BE2C (cell line): Measurements from ENCODE around the gene GOLGB1.
"Not testable (repeated sequence)": the region's sequence is repeated elsewhere in the genome, so short reads cannot be mapped to it uniquely, and the experiment has no call there.

Experiments used
- DNase-seq: peaks from one replicate; pipeline ENCODE4 v3.0.0-alpha.2; 2020
- H3K27me3 ChIP-seq: fragments of 250-450 bp; sonication (Bioruptor Pico); 2 replicates; pipeline ENCODE4 v1.5.1; 2020; ENCODE audit warnings: mild to moderate bottlenecking
- H3K36me3 ChIP-seq: fragments of 250-450 bp; sonication (Bioruptor Pico); 2 replicates; pipeline ENCODE4 v1.5.1; 2020; ENCODE audit warnings: mild to moderate bottlenecking
- H3K4me1 ChIP-seq: fragments of 250-450 bp; sonication (Bioruptor Pico); 2 replicates; pipeline ENCODE4 v1.5.1; 2020
- H3K4me3 ChIP-seq: 2 replicates; pipeline ENCODE4 v1.5.1; 2011; ENCODE audit warnings: low read depth, low read length
- H3K9me3 ChIP-seq: fragments of 250-450 bp; sonication (Bioruptor Pico); 2 replicates; pipeline ENCODE4 v1.5.1; 2020
- CTCF ChIP-seq: IDR thresholded peaks from 2 replicates; pipeline ENCODE4 v1.5.1; 2012; ENCODE audit warnings: mild to moderate bottlenecking, low read depth, low read length

Gene GOLGB1

GRCh38 chr3:121781611-121782010, 32.1 kb upstream of the GOLGB1 start:
- Histone ChIP-seq H3K36me3 (peaks cover 15% of the 10 kb centered on the region), H3K27me3 (no peaks in the 10 kb centered on the region), H3K4me3 (no peak overlapping the region), H3K9me3 (no peaks in the 10 kb centered on the region), H3K4me1 (no peaks in the 10 kb centered on the region)
- no peak for DNase-seq
- no peak for TF ChIP-seq CTCF

DNA sequence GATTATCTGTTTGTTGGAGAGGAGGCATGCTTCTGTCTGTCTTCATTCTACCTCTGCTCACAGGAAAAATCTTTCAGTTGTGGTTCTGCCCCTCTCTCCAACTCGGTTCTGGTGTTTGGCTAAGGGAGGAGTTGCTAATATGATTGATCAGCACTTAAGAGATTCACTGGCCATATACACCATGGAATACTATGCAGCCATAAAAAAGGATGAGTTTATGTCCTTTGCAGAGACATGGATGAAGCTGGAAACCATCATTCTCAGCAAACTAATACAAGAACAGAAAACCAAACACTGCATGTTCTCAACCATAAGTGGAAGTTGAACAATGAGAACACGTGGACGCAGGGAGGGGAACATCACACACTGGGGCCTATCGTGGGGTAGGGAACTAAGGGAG, 25.6 kb upstream of the GOLGB1 start:
- H3K4me1 ChIP-seq, H3K27me3 ChIP-seq, H3K4me3 ChIP-seq, DNase-seq, H3K9me3 ChIP-seq: not testable (repeated sequence)
- peaks cover 12% of the 10 kb centered on the region; the same call in 1 of the 2 replicates for H3K36me3 ChIP-seq

GRCh38 chr3:121769246-121769645, 19.7 kb upstream of the GOLGB1 start:
- H3K9me3 ChIP-seq, result no peaks in the 10 kb centered on the region
- TF ChIP-seq CTCF, result no peak
- no peak for DNase-seq
- peaks cover 8% of the 10 kb centered on the region; the same call in 1 of the 2 replicates for H3K36me3 ChIP-seq
- H3K4me1 ChIP-seq, result no peaks in the 10 kb centered on the region
- no peaks in the 10 kb centered on the region for H3K27me3 ChIP-seq
- H3K4me3 ChIP-seq, result no peak overlapping the region

- Histone ChIP-seq H3K9me3 (no peaks in the 10 kb centered on the region), H3K4me1 (no peaks in the 10 kb centered on the region), H3K36me3 (peaks cover 8% of the 10 kb centered on the region; the same call in 1 of the 2 replicates), H3K27me3 (no peaks in the 10 kb centered on the region), H3K4me3 (no peak overlapping the region)
- TF ChIP-seq CTCF, result no peak
- no peak for DNase-seq
These were observed 18.9 kb upstream of the GOLGB1 start for GRCh38 chr3:121768452-121768851.

DNA sequence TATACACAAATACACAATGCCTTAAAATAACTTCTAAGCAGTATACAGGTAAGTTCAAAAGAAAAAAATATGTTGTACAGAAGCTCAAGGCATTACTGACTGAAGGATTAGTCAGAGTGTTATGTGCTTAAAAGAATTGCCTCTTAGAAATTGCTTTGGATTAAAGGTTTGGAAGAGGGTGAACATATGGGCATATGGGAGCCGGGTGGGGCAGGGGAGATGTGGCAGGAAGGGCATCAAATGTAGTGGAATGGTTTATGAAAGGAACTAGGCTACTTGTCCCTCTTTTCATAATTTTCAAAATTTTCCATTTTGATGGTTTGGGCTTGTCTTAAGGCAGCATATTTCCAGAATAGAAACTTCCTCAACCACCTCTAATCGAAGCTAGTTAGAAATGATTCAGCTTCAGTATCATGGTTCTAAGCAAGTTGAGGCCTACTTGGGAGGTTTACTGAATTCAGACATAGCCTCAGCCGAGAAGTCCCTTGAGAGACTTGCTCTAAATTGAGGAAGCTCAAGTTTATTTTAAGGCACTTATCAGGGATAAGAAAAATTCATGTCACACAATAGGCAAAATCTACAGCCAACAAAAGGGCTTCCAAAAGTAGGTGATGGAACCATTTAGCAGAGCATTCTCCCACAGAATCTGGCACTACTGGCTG, 10.1 kb upstream of the GOLGB1 start:
- no peak for TF ChIP-seq CTCF
- Histone ChIP-seq H3K9me3 (no peaks in the 10 kb centered on the region), H3K4me3 (no peak overlapping the region), H3K4me1 (no peaks in the 10 kb centered on the region), H3K27me3 (no peaks in the 10 kb centered on the region), H3K36me3 (no peaks in the 10 kb centered on the region)
- no peak for DNase-seq

GRCh38 chr3:121758727-121759450, 9.3 kb upstream of the GOLGB1 start:
- no peaks in the 10 kb centered on the region for H3K36me3 ChIP-seq
- TF ChIP-seq CTCF, result no peak
- H3K9me3 ChIP-seq, result no peaks in the 10 kb centered on the region
- DNase-seq, result no peak
- H3K4me1 ChIP-seq, result no peaks in the 10 kb centered on the region
- H3K27me3 ChIP-seq, result no peaks in the 10 kb centered on the region
- H3K4me3 ChIP-seq, result no peak overlapping the region
